Measurements from ENCODE around the gene MYL4.
"Not testable (repeated sequence)": the region's sequence is repeated elsewhere in the genome, so short reads cannot be mapped to it uniquely, and the experiment has no call there.

MYL4 gene

GRCh38 chr17:47246120-47246519 lies 37.0 kb downstream of the MYL4 start:
- no peak for DNase-seq

GRCh38 chr17:47250855-47251254 lies 41.7 kb downstream of the MYL4 start:
- DNase-seq = no peak

- DNase-seq = no peak
Measured at GRCh38 chr17:47251421-47251940, 42.3 kb downstream of the MYL4 start.

DNA sequence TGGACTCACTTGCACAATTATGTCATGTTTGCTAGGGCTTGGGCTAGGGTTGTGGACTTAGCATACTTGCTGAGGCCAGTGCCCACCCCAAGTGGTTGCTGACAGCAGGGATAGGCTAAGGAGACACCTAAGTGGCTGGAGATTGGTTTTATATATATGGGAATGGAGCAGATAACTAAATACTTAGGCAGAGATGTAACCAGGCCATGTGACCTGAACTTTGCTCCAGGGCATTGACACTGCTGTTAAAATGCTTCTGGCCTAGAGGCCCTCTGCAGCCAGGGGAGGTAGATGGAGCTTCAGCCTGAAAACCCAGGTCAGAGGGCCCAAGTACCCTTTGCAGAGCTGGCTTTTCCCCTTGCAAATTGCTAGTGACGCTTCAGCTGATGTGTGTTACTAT lies 43.1 kb downstream of the MYL4 start:
- no peak for DNase-seq

DNA sequence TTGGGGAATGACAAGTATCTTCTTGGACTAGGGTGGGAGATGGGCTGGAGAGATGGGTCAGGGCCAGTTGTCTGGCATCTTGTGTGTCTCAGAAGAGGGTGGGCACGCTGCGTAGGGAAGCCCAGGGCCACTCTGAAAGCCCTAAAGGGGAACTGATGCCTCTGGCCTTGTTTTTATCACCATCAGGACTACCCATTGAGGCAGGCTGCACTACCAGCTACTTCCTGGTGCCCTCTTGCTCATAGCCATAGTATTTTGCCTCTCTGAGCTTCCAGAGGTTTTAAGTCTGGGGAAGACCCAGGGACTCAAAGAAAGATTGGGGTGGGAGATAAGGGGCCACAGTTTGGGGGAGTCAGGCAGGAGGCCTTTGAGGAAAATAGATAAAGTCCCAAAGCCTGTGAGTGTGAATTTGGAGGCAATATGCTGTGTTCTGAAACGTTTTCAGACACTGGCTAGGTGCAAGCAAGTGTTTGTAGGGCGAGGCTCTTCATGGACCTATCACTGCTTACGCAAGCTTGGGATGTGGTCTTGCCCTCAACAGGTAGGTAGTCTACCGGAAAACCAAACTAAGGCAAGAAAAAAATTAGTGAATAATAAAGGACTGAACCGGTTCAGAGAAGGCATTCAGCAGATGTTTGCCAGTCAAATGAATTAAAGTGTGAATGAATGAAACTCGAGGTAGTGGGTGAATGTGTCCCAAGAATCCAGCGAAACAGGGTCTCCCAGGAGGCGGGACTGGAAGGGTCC lies 43.8 kb downstream of the MYL4 start:
- no peak for DNase-seq

GRCh38 chr17:47253541-47254402 lies 44.6 kb downstream of the MYL4 start, which contains the start of gene ITGB3:
TSS of gene ITGB3 (plus strand) at chr17:47253827. CDS start at chr17:47253862, 35 bp downstream.
- peak; percentile 60 for DNase-seq

GRCh38 chr17:47254403-47254943 lies 45.3 kb downstream of the MYL4 start:
- DNase-seq = no peak

- DNase-seq = no peak
Measured at GRCh38 chr17:47257651-47258339, 48.6 kb downstream of the MYL4 start.

DNA sequence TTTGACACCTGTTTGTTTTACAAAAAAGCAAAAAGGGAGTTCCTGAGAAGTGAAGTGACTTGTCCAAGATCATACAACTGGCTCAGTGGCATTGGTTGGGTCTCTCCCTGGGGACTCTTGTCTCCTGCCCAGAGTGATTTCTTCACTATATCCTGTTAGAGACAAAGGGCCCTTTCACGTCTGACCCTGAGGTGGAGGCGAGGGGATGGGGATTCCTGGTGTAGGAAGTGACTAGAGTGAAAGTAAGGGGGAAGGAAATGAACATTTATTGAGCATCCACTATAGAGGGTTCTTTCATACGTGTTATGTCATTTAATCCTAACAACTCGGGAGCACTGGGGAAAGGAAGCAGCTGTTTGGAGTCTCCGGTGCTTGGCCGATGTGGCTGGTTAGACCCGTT lies 53.4 kb downstream of the MYL4 start:
- DNase-seq = no peak

DNA sequence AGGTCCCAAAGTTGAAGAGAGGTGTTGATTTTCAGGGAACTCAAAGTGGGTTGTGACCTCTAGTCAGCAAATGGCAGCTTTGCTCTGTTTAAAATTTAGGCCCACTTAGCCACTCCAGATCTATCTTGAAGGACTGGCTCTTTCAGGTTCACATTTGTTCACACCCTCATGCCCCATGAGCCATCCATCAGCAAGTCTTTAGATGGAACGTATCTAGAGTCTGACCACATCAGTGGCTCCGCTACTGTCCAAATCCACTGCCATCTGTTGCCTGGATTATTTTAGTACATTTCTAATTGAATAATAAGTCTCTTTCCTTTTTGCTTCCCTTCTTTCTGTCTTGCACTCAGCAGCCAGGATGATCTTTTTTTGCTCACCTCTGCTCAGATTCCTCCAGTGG lies 55.0 kb downstream of the MYL4 start:
- no peak for DNase-seq

DNA sequence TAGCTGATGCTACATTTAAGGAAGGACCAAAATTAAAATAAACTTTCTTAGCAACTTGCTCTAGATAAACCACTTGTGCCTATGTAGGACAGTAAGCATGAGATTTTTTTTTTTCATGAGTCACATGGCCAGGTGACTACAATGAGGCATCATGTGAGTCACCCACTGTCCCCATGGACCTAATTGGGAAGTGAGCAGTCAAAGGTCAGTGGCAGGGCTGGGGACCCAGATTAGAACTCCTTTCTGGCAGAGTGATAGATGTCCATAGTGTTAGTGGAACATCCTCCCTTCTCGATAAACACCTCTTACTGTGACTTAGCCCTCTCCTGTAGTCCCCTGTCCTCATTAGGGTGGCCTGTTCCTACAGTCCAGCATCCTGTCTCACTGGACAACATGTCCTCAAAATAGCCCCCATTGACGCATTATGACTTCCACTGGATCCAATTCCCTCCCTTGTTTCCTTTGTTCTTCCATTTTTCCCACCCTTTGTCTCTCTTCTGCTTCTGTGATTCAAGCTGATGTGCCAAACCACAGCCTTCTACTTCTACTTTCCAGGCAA lies 56.9 kb downstream of the MYL4 start:
- DNase-seq = no peak

GRCh38 chr17:47266782-47267181 lies 57.6 kb downstream of the MYL4 start:
- no peak for DNase-seq

- DNase-seq = no peak
Measured at GRCh38 chr17:47267354-47267828, 58.2 kb downstream of the MYL4 start.

GRCh38 chr17:47268964-47269363 lies 59.8 kb downstream of the MYL4 start:
- not testable (repeated sequence) for DNase-seq

DNA sequence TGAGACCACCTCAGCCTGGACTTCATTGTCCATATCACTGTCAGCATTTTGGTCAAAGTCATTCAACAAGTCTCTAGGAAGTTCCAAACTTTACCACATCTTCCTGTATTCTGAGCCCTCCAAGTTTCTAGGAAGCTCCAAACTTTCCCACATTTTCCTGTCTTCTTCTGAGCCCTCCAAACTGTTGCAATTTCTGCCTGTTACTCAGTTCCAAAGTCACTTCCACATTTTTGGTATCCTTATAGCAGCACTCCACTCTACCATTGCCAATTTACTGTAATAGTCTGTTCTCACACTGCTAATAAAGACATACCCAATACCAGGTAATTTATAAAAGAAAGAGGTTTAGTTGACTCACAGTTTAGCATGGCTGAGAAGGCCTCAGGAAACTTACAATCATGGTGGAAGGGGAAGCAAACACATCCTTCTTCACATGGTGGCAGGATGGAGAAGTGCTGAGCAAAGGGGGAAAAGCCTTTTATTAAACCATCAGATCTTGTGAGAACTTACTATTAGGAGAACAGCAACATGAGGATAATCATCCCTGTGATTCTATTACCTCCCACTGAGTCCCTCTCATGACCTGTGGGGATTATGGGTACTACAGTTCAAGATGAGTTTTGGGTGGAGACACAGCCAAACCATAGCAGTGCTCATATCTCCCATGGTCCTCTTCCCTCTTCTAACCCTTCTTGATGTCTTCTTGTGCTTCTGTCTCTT lies 60.6 kb downstream of the MYL4 start:
- not testable (repeated sequence) for DNase-seq

- no peak for DNase-seq
Measured at GRCh38 chr17:47270946-47271705, 62.0 kb downstream of the MYL4 start.

DNA sequence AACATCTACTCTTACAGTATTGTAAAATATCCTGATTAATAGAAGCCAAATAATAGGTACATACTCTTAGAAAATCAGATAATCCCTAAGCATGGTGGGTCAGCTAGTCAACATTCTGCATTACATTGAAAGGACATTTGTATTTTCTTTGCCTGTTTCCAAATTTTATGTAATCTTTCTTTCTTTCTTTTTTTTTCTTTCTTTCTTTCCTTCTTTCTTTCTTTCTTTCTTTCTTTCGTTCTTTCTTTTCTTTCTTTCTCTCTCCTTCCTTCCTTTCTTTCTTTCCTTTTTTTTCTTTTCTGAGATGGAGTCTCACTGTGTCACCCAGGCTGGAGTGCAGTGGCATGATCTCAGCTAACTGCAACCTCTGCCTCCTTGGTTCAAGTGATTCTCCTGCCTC lies 63.3 kb downstream of the MYL4 start:
- no peak for DNase-seq

DNA sequence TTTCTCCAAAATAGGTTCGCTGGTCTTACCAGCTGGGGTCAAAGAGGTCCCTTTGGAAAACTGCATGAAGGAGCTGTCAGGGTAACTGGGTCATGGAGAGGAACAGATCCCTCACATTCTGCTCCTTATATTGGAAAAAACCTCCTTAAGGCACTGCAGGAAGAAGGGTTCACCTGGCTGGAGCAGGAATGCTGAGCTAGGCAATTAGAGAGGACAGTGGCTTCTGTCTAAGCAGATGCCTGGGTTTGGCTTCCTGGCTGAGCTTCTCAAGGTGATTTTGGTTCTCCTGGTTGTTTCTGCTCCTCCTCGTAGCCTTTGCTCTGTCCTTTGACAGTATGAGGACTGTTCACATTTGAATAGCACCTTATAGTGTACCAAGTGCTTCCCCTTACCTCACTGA lies 64.1 kb downstream of the MYL4 start:
- DNase-seq = no peak
